OCI-LY1 (cell line): Measurements from ENCODE around the gene EPHA8.

Experiments
- CTCF ChIP-seq: fragments of 200-600 bp; sonication (generic), shearing (Covaris generic); IDR thresholded peaks from 2 replicates; pipeline ENCODE4 v1.5.1; 2017; ENCODE audit warnings: mild to moderate bottlenecking, antibody characterized with exemption, low read length, moderate library complexity, mixed read lengths
- EZH2 ChIP-seq: fragments of 200-600 bp; sonication (generic), shearing (Covaris generic); IDR thresholded peaks from 2 replicates; pipeline ENCODE4 v1.8.0; 2017; ENCODE audit warnings: borderline replicate concordance, mixed run types, mild to moderate bottlenecking, antibody characterized with exemption, low read length, moderate library complexity, mixed read lengths

- TF ChIP-seq EZH2 (no peak), CTCF (no peak)
These were observed 53.3 kb downstream of the EPHA8 start for GRCh38 chr1:22616571-22616970.
